Activated CD8-positive, alpha-beta memory T cell treated with anti-CD3 and anti-CD28 coated beads, Interleukin-2, amount 50 U/mL, for 1 hour (primary cell): ENCODE data around the gene LAPTM5.

Source experiments
- DNase-seq: peaks from one replicate; pipeline ENCODE4 v3.0.0-alpha.2; 2020; ENCODE audit errors: extremely low read depth

LAPTM5 gene

GRCh38 chr1:30755746-30756145 is 1.8 kb downstream of the LAPTM5 start:
- DNase-seq, result no peak

- DNase-seq, result no peak
These were observed 2.2 kb downstream of the LAPTM5 start for GRCh38 chr1:30755334-30755733.

- no peak for DNase-seq
These were observed 2.8 kb downstream of the LAPTM5 start for GRCh38 chr1:30754684-30755171.

GRCh38 chr1:30753660-30754123 is 3.9 kb downstream of the LAPTM5 start:
- DNase-seq, result no peak

- DNase-seq, result no peak
These were observed 4.5 kb downstream of the LAPTM5 start for GRCh38 chr1:30753118-30753517.

- no peak for DNase-seq
These were observed 5.0 kb downstream of the LAPTM5 start for GRCh38 chr1:30752651-30752908.

GRCh38 chr1:30751830-30752650 is 5.5 kb downstream of the LAPTM5 start:
- DNase-seq, result no peak

- no peak for DNase-seq
These were observed 6.8 kb downstream of the LAPTM5 start for GRCh38 chr1:30750731-30751291.

- DNase-seq, result peak; percentile 73
These were observed 7.6 kb downstream of the LAPTM5 start for GRCh38 chr1:30749691-30750583.

GRCh38 chr1:30748699-30749401 is 8.7 kb downstream of the LAPTM5 start:
- no peak for DNase-seq

- DNase-seq, result no peak
These were observed 9.4 kb downstream of the LAPTM5 start for GRCh38 chr1:30748098-30748698.

- no peak for DNase-seq
These were observed 10.3 kb downstream of the LAPTM5 start for GRCh38 chr1:30747033-30748008.

- no peak for DNase-seq
These were observed 11.2 kb downstream of the LAPTM5 start for GRCh38 chr1:30746212-30747032.

GRCh38 chr1:30745834-30746208 is 11.8 kb downstream of the LAPTM5 start:
- DNase-seq, result no peak

GRCh38 chr1:30745156-30745833 is 12.3 kb downstream of the LAPTM5 start:
- DNase-seq, result no peak

GRCh38 chr1:30744060-30744756 is 13.4 kb downstream of the LAPTM5 start:
- no peak for DNase-seq

- peak; percentile 62 for DNase-seq
These were observed 14.0 kb downstream of the LAPTM5 start for GRCh38 chr1:30743584-30744059.

GRCh38 chr1:30742963-30743559 is 14.5 kb downstream of the LAPTM5 start:
- DNase-seq, result no peak
